HepG2 (cell line): Measurements from ENCODE around the gene MED19. TPM values are rescaled to one million over a fixed set of nuclear protein-coding genes. Genes with fewer than 3 reads are reported as not detected.

Experiments used
- FOXP1 ChIP-seq, 2 experiments: fragments of 450-650 bp in 1 of 2; IDR thresholded peaks; 2 replicates each; pipeline ENCODE4 v1.6.1; 2017 to 2018; ENCODE audit warnings: antibody characterized with exemption in 1 of 2
- JUNB ChIP-seq: sonication (generic); formaldehyde crosslinking; IDR thresholded peaks from 2 replicates; pipeline ENCODE4 v1.8.0; 2022; ENCODE audit warnings: missing genetic modification reagents, mild to moderate bottlenecking, borderline replicate concordance
- MED13 ChIP-seq: sonication (generic); formaldehyde crosslinking; IDR thresholded peaks from 2 replicates; pipeline ENCODE4 v1.5.0; 2020; ENCODE audit warnings: missing genetic modification reagents
- MEIS1 ChIP-seq: sonication (generic); formaldehyde crosslinking; IDR thresholded peaks from 2 replicates; pipeline ENCODE4 v1.9.0; 2021; ENCODE audit warnings: mild to moderate bottlenecking, missing genetic modification reagents, moderate library complexity, borderline replicate concordance
- MYNN ChIP-seq: sonication (generic); formaldehyde crosslinking; IDR thresholded peaks from 2 replicates; pipeline ENCODE4 v1.4.0; 2020; ENCODE audit warnings: mild to moderate bottlenecking, low read depth, missing genetic modification reagents
- NFE2 ChIP-seq: sonication (generic); formaldehyde crosslinking; IDR thresholded peaks from 2 replicates; pipeline ENCODE4 v1.4.0; 2020; ENCODE audit warnings: missing genetic modification reagents
- RXRB ChIP-seq: IDR thresholded peaks from 2 replicates; pipeline ENCODE4 v1.6.1; 2016; ENCODE audit warnings: borderline replicate concordance, missing genetic modification reagents, missing compliant biosample characterization
- SMC3 ChIP-seq: IDR thresholded peaks from 2 replicates; pipeline ENCODE4 v1.6.1; 2011; ENCODE audit warnings: low read length, improper control_type of control experiment
- STAG1 ChIP-seq: sonication (generic); formaldehyde crosslinking; IDR thresholded peaks from 2 replicates; pipeline ENCODE4 v1.4.0; 2020; ENCODE audit warnings: missing genetic modification reagents
- TBX3 ChIP-seq: fragments of 450-650 bp; IDR thresholded peaks from 2 replicates; pipeline ENCODE4 v1.6.1; 2017; ENCODE audit warnings: antibody characterized with exemption, mild to moderate bottlenecking, inconsistent platforms, borderline replicate concordance
- TRIM24 ChIP-seq: sonication (generic); formaldehyde crosslinking; IDR thresholded peaks from 2 replicates; pipeline ENCODE4 v1.8.0; 2022; ENCODE audit warnings: mild to moderate bottlenecking, missing genetic modification reagents
- ZBTB21 ChIP-seq: sonication (generic); formaldehyde crosslinking; IDR thresholded peaks from 2 replicates; pipeline ENCODE4 v1.4.0; 2020; ENCODE audit warnings: missing genetic modification reagents
- ZNF10 ChIP-seq: sonication (generic); formaldehyde crosslinking; IDR thresholded peaks from 2 replicates; pipeline ENCODE4 v1.4.0; 2020; ENCODE audit warnings: mild to moderate bottlenecking, low read depth, missing genetic modification reagents, borderline replicate concordance
- ZNF230 ChIP-seq: sonication (generic); formaldehyde crosslinking; IDR thresholded peaks from 2 replicates; pipeline ENCODE4 v1.4.0; 2020; ENCODE audit warnings: mild to moderate bottlenecking, missing genetic modification reagents
- ZNF775 ChIP-seq: sonication (generic); formaldehyde crosslinking; IDR thresholded peaks from 2 replicates; pipeline ENCODE4 v1.4.0; 2020; ENCODE audit warnings: missing genetic modification reagents, mild to moderate bottlenecking, moderate library complexity, borderline replicate concordance
- ZNF83 ChIP-seq: sonication (generic); formaldehyde crosslinking; IDR thresholded peaks from 2 replicates; pipeline ENCODE4 v1.4.0; 2020; ENCODE audit warnings: missing genetic modification reagents, mild to moderate bottlenecking, borderline replicate concordance
- polyA plus RNA-seq, 8 experiments: library from polyadenylated mRNA; depleted of rRNA in 3 of 8; stranded (reverse) in 7 of 8; unstranded in 1 of 8; fragments of >200 nt; fragmentation: Illumina TruSeq in 4 of 8; extraction: Trizol in 4 of 8; gene quantifications; 2 replicates each; pipeline versions ENCODE4 v1.2.1 to v1.2.3, GENCODE V29; 2011 to 2016; ENCODE audit warnings: low read depth in 4 of 8, missing spikeins in 1 of 8, mixed read lengths in 1 of 8; ENCODE audit not compliant: insufficient read depth in 1 of 8
- total RNA-seq, 5 experiments: library from RNA; depleted of rRNA; stranded (reverse); fragments of >200 nt; fragmentation: Illumina TruSeq; extraction: Trizol; gene quantifications; 2 replicates each; pipeline ENCODE4 v1.2.3, GENCODE V29; 2016; ENCODE audit warnings: low read depth in 1 of 5
- TF ChIP-seq, protein P1 (sequence below): sonication (generic); formaldehyde crosslinking; IDR thresholded peaks from 2 replicates; pipeline ENCODE4 v1.8.1; 2023; ENCODE audit warnings: missing genetic modification reagents, mild to moderate bottlenecking, borderline replicate concordance
- TF ChIP-seq, protein P2 (sequence below): sonication (generic); formaldehyde crosslinking; IDR thresholded peaks from 2 replicates; pipeline ENCODE4 v1.4.0; 2020; ENCODE audit warnings: missing genetic modification reagents
- TF ChIP-seq, protein P3 (sequence below): IDR thresholded peaks from 2 replicates; pipeline ENCODE4 v1.4.0; 2020; ENCODE audit warnings: mild to moderate bottlenecking, missing genetic modification reagents
- TF ChIP-seq, protein P4 (sequence below): sonication (generic); formaldehyde crosslinking; IDR thresholded peaks from 2 replicates; pipeline ENCODE4 v1.4.0; 2020; ENCODE audit warnings: missing genetic modification reagents

The MED19 gene
- total and polyA plus RNA-seq, 2 of the 13 experiments (the other 11 are each of a cell fraction or from before 2014, with no cell fraction given), result 12.9 to 13.8 TPM

DNA sequence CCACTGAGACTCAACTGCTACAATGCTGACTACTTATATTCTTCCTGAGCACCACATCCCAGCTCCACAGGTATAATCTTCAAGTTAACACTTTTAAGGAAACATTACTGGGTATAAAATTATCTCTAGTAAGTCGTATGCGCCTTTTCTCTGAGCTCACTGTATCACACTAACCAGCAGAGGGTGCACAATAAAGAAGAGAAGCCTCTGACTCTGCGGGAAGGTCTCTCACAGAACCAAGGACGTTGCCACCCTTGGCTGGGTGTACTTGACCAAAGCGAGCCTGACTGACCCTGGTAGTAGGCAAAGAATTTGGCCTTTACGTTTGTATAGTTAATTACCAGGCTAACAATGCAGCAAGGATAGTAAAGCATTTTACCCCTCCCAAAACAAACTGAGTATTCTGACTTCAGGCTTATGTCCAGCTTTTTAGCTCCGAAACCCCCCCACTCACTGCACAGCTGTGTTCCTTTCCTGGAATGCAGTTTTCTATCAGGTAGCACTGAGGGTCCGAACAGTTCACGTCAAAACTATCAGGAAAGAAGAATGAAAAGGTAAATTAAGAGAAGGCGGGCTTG lies 39.8 kb upstream of the MED19 start, which contains the start of gene BTBD18 (continued):
- TF ChIP-seq ZNF775 (CRISPR knock-in tag) (no peak), JUNB (CRISPR knock-in tag) (no peak), NFE2 (CRISPR knock-in tag) (no peak), MED13 (CRISPR knock-in tag) (no peak), RXRB (CRISPR knock-in tag) (no peak), TBX3 (no peak), ZNF10 (CRISPR knock-in tag) (no peak), ZBTB21 (CRISPR knock-in tag) (no peak), MYNN (CRISPR knock-in tag) (no peak), ZNF230 (CRISPR knock-in tag) (no peak), TRIM24 (CRISPR knock-in tag) (no peak), STAG1 (CRISPR knock-in tag) (peak; percentile 81), MEIS1 (CRISPR knock-in tag) (no peak), SMC3 (peak; percentile 91), ZNF83 (CRISPR knock-in tag) (no peak), FOXP1 (IDR thresholded peaks at IDR 0.05) (no peak), FOXP1 (CRISPR knock-in tag; IDR thresholded peaks at IDR 0.05) (0 out of 2 replicates have a peak, but pooled peaks have one; percentile 6)
- TF ChIP-seq, protein P1, sequence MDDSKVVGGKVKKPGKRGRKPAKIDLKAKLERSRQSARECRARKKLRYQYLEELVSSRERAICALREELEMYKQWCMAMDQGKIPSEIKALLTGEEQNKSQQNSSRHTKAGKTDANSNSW (CRISPR knock-in tag), result no peak
- TF ChIP-seq, protein P2, sequence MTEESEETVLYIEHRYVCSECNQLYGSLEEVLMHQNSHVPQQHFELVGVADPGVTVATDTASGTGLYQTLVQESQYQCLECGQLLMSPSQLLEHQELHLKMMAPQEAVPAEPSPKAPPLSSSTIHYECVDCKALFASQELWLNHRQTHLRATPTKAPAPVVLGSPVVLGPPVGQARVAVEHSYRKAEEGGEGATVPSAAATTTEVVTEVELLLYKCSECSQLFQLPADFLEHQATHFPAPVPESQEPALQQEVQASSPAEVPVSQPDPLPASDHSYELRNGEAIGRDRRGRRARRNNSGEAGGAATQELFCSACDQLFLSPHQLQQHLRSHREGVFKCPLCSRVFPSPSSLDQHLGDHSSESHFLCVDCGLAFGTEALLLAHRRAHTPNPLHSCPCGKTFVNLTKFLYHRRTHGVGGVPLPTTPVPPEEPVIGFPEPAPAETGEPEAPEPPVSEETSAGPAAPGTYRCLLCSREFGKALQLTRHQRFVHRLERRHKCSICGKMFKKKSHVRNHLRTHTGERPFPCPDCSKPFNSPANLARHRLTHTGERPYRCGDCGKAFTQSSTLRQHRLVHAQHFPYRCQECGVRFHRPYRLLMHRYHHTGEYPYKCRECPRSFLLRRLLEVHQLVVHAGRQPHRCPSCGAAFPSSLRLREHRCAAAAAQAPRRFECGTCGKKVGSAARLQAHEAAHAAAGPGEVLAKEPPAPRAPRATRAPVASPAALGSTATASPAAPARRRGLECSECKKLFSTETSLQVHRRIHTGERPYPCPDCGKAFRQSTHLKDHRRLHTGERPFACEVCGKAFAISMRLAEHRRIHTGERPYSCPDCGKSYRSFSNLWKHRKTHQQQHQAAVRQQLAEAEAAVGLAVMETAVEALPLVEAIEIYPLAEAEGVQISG (CRISPR knock-in tag), result no peak
- TF ChIP-seq, protein P3, sequence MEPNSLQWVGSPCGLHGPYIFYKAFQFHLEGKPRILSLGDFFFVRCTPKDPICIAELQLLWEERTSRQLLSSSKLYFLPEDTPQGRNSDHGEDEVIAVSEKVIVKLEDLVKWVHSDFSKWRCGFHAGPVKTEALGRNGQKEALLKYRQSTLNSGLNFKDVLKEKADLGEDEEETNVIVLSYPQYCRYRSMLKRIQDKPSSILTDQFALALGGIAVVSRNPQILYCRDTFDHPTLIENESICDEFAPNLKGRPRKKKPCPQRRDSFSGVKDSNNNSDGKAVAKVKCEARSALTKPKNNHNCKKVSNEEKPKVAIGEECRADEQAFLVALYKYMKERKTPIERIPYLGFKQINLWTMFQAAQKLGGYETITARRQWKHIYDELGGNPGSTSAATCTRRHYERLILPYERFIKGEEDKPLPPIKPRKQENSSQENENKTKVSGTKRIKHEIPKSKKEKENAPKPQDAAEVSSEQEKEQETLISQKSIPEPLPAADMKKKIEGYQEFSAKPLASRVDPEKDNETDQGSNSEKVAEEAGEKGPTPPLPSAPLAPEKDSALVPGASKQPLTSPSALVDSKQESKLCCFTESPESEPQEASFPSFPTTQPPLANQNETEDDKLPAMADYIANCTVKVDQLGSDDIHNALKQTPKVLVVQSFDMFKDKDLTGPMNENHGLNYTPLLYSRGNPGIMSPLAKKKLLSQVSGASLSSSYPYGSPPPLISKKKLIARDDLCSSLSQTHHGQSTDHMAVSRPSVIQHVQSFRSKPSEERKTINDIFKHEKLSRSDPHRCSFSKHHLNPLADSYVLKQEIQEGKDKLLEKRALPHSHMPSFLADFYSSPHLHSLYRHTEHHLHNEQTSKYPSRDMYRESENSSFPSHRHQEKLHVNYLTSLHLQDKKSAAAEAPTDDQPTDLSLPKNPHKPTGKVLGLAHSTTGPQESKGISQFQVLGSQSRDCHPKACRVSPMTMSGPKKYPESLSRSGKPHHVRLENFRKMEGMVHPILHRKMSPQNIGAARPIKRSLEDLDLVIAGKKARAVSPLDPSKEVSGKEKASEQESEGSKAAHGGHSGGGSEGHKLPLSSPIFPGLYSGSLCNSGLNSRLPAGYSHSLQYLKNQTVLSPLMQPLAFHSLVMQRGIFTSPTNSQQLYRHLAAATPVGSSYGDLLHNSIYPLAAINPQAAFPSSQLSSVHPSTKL (CRISPR knock-in tag), result peak; percentile 44; the same call in 1 of the 2 replicates
- TF ChIP-seq, protein P4, sequence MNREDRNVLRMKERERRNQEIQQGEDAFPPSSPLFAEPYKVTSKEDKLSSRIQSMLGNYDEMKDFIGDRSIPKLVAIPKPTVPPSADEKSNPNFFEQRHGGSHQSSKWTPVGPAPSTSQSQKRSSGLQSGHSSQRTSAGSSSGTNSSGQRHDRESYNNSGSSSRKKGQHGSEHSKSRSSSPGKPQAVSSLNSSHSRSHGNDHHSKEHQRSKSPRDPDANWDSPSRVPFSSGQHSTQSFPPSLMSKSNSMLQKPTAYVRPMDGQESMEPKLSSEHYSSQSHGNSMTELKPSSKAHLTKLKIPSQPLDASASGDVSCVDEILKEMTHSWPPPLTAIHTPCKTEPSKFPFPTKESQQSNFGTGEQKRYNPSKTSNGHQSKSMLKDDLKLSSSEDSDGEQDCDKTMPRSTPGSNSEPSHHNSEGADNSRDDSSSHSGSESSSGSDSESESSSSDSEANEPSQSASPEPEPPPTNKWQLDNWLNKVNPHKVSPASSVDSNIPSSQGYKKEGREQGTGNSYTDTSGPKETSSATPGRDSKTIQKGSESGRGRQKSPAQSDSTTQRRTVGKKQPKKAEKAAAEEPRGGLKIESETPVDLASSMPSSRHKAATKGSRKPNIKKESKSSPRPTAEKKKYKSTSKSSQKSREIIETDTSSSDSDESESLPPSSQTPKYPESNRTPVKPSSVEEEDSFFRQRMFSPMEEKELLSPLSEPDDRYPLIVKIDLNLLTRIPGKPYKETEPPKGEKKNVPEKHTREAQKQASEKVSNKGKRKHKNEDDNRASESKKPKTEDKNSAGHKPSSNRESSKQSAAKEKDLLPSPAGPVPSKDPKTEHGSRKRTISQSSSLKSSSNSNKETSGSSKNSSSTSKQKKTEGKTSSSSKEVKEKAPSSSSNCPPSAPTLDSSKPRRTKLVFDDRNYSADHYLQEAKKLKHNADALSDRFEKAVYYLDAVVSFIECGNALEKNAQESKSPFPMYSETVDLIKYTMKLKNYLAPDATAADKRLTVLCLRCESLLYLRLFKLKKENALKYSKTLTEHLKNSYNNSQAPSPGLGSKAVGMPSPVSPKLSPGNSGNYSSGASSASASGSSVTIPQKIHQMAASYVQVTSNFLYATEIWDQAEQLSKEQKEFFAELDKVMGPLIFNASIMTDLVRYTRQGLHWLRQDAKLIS (CRISPR knock-in tag), result no peak
